ENCODE results near the gene GGN.
"Not testable (repeated sequence)": the region's sequence is repeated elsewhere in the genome, so short reads cannot be mapped to it uniquely, and the experiment has no call there.

Gene GGN

DNA sequence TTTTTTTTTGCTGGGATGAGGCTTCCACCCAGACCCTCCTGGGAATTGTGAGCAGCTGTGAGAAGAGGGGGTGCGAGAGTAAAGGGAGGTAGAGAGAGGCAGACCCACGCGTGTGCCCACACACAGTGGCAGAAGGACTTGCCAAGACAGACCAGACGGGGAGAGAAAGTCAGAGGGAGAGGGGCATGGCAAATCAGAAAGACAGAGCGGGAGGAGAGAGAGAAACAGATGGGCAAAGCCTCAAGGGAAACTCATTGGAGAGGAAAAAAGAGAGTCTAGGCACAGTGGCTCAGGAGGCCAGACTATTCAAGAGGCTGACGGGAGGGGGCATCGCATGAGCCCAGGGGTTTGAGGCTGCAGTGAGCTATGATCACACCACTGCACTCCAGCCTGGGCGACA is 35.2 kb downstream of the GGN start:
- TF ChIP-seq YY1 (IDR thresholded peaks at IDR 0.05; ENCODE audit: insufficient read depth, insufficient read length) (no peak), ZNF274 (IDR thresholded peaks at IDR 0.05; ENCODE audit: low read depth, low read length) (no peak), SUZ12 (IDR thresholded peaks at IDR 0.05; ENCODE audit: extremely low read depth, insufficient read depth, insufficient read length) (no peak)
- no peak overlapping the region for H3K9ac ChIP-seq (ENCODE audit: insufficient read length, low read depth)
- no peaks in the 10 kb centered on the region for H3K36me3 ChIP-seq (ENCODE audit: insufficient read depth, insufficient read length, low read length)
- H3K4me3 ChIP-seq (ENCODE audit: insufficient read length, low read depth): no peak overlapping the region
- peaks cover 6% of the 10 kb centered on the region for H3K4me1 ChIP-seq (ENCODE audit: insufficient read depth, insufficient read length)
- peaks cover 7% of the 10 kb centered on the region for H3K27me3 ChIP-seq (ENCODE audit: insufficient read depth, insufficient read length)
- DNase-seq (ENCODE audit: low read depth, low spot score): no peak
- H3K9me3 ChIP-seq (ENCODE audit: insufficient read depth, low read length): no peaks in the 10 kb centered on the region

DNA sequence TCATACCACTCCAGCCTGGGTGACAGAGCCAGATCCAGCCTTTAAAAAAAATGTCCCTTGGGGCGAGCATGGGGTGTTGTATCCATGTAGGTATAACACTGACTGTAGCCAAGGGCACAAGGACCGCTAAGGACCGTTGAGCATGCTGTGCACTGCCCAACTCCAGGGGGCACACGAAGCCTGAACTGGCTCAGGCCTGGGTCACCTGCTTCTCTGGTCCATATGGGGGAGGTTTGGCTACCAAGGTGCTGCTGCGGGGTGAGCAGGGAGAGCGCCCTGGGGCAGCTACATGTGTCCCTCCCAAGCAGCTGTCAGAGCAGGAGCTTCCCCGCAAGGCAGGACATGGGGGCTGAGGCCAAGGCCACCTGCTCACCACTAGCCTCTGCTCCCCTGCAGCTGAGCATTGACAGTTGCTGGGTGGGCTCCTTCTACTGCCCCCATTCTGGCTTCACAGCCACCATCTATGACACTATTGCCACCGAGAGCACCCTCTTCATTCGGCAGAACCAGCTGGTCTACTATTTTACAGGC is 35.9 kb downstream of the GGN start:
- Histone ChIP-seq H3K27me3 (ENCODE audit: insufficient read depth, insufficient read length) (peaks cover 7% of the 10 kb centered on the region), H3K4me3 (ENCODE audit: insufficient read length, low read depth) (no peak overlapping the region), H3K36me3 (ENCODE audit: insufficient read depth, insufficient read length, low read length) (no peaks in the 10 kb centered on the region), H3K9ac (ENCODE audit: insufficient read length, low read depth) (no peak overlapping the region), H3K9me3 (ENCODE audit: insufficient read depth, low read length) (no peaks in the 10 kb centered on the region), H3K4me1 (ENCODE audit: insufficient read depth, insufficient read length) (peaks cover 6% of the 10 kb centered on the region)
- TF ChIP-seq YY1 (IDR thresholded peaks at IDR 0.05; ENCODE audit: insufficient read depth, insufficient read length) (no peak), ZNF274 (IDR thresholded peaks at IDR 0.05; ENCODE audit: low read depth, low read length) (no peak), SUZ12 (IDR thresholded peaks at IDR 0.05; ENCODE audit: extremely low read depth, insufficient read depth, insufficient read length) (no peak)
- no peak for DNase-seq (ENCODE audit: low read depth, low spot score)

DNA sequence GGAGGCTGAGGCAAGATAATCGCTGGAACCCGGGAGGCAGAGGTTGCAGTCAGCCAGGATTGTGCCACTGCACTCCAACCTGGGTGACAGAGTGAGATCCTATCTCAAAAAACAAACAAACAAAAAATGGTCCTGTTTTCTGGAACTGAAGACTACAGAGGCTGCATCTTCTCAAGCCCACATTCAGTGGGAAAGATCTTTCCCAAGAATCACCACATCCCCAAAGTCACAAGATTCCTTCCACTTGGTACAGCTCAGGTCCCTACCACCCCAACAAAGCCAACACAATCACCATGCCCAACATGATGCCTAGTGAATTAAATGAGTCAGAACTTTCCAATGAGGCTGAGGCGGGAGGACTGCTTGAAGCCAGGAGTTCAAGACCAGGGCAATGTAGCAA is 37.0 kb downstream of the GGN start:
- no peak for DNase-seq (ENCODE audit: low read depth, low spot score)
- Histone ChIP-seq H3K36me3 (ENCODE audit: insufficient read depth, insufficient read length, low read length) (no peaks in the 10 kb centered on the region), H3K27me3 (ENCODE audit: insufficient read depth, insufficient read length) (no peaks in the 10 kb centered on the region), H3K4me3 (ENCODE audit: insufficient read length, low read depth) (no peak overlapping the region), H3K9ac (ENCODE audit: insufficient read length, low read depth) (no peak overlapping the region), H3K9me3 (ENCODE audit: insufficient read depth, low read length) (no peaks in the 10 kb centered on the region), H3K4me1 (ENCODE audit: insufficient read depth, insufficient read length) (peaks cover 6% of the 10 kb centered on the region)
- no peak for TF ChIP-seq YY1 (IDR thresholded peaks at IDR 0.05; ENCODE audit: insufficient read depth, insufficient read length)

DNA sequence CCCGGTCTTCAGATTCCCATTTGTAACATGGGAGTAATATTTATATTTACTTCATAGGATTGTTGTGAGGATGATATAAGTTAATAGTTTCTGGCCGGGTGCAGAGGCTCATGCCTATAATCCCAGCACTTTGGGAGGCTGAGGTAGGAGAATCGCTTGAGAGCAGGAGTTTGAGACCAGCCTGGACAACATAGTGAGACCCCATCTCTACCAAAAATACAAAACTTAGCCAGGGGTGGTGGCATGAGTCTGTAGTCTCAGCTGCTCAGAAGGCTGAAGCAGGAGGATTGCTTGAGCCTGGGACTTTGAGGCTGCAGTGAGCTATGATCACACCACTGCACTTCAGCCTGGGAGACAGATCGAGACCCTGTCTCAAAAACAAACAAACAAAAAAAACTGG is 41.0 kb downstream of the GGN start:
- Histone ChIP-seq H3K9ac (ENCODE audit: insufficient read length, low read depth) (no peak overlapping the region), H3K36me3 (ENCODE audit: insufficient read depth, insufficient read length, low read length) (no peaks in the 10 kb centered on the region), H3K4me3 (ENCODE audit: insufficient read length, low read depth) (no peak overlapping the region), H3K4me1 (ENCODE audit: insufficient read depth, insufficient read length) (peaks cover under 1% of the 10 kb centered on the region), H3K27me3 (ENCODE audit: insufficient read depth, insufficient read length) (no peaks in the 10 kb centered on the region), H3K9me3 (ENCODE audit: insufficient read depth, low read length) (no peaks in the 10 kb centered on the region)
- TF ChIP-seq SUZ12 (IDR thresholded peaks at IDR 0.05; ENCODE audit: extremely low read depth, insufficient read depth, insufficient read length) (no peak), ZNF274 (IDR thresholded peaks at IDR 0.05; ENCODE audit: low read depth, low read length) (no peak), YY1 (IDR thresholded peaks at IDR 0.05; ENCODE audit: insufficient read depth, insufficient read length) (no peak)
- no peak for DNase-seq (ENCODE audit: low read depth, low spot score)

DNA sequence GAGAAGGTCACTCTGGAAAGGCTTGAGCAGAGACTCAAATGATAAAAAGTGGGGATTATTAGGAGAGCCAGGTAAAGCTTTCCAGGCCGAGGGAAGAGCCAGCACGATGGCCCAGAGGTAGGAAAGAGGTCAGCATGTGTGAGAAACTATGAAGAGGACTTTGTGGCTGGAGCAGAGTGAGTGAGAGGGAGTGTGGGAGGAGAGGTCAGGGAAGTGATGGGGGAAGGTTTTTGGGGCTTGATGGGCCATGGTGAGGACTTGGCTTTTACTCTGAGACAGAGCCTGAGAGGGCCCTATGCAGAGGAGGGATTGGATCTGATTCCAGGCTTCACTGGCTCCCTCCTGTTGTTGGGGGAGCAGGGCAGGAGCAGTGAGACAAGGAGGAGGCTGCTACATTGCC is 46.9 kb downstream of the GGN start:
- DNase-seq (ENCODE audit: low read depth, low spot score): no peak
- Histone ChIP-seq H3K4me1 (ENCODE audit: insufficient read depth, insufficient read length) (peaks cover 3% of the 10 kb centered on the region), H3K9ac (ENCODE audit: insufficient read length, low read depth) (no peak overlapping the region), H3K9me3 (ENCODE audit: insufficient read depth, low read length) (no peaks in the 10 kb centered on the region), H3K27me3 (ENCODE audit: insufficient read depth, insufficient read length) (no peaks in the 10 kb centered on the region), H3K4me3 (ENCODE audit: insufficient read length, low read depth) (no peak overlapping the region), H3K36me3 (ENCODE audit: insufficient read depth, insufficient read length, low read length) (no peaks in the 10 kb centered on the region)
- no peak for TF ChIP-seq SUZ12 (IDR thresholded peaks at IDR 0.05; ENCODE audit: extremely low read depth, insufficient read depth, insufficient read length)

DNA sequence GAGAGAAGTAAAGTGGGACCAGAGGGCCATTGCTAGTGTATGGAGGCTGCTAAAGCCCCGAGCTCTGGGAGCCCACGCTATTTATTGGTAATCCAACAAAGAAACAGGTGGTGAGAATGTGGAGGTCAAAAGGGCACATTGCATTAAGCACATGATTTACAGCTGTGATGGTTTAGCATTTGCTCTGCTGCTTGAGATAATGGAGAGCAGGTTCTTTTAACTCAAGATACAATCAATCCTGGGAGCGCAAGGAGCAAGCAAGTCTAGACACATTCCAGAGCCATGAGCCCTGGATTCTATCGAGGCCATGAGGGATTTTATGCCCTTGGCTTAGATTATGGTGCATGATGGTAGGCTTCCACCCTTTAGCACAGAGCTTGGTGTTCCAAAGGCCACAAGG is 48.8 kb downstream of the GGN start:
- H3K4me1 ChIP-seq (ENCODE audit: insufficient read depth, insufficient read length); H3K36me3 ChIP-seq (ENCODE audit: insufficient read depth, insufficient read length, low read length); H3K9ac ChIP-seq (ENCODE audit: insufficient read length, low read depth); H3K9me3 ChIP-seq (ENCODE audit: insufficient read depth, low read length); DNase-seq (ENCODE audit: low read depth, low spot score); H3K4me3 ChIP-seq (ENCODE audit: insufficient read length, low read depth); H3K27me3 ChIP-seq (ENCODE audit: insufficient read depth, insufficient read length): not testable (repeated sequence)

DNA sequence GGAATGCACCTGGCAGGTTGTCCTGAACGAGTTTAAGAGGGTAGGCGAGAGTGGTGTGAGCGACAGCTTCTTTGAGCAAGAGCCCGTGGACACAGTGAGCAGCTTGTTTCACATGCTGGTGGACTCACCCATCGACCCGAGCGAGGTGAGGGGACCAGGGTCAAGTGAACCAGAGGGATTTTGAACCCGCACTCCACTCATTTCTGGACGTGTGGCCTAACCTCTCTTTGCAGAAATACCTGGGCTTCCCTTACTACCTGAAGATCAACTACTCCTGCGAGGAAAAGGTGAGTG is 50.5 kb downstream of the GGN start:
- Histone ChIP-seq H3K36me3 (ENCODE audit: insufficient read depth, insufficient read length, low read length) (no peaks in the 10 kb centered on the region), H3K9ac (ENCODE audit: insufficient read length, low read depth) (peak overlapping the region; percentile 81), H3K9me3 (ENCODE audit: insufficient read depth, low read length) (no peaks in the 10 kb centered on the region), H3K4me3 (ENCODE audit: insufficient read length, low read depth) (peak overlapping the region; percentile 47), H3K4me1 (ENCODE audit: insufficient read depth, insufficient read length) (peaks cover 3% of the 10 kb centered on the region), H3K27me3 (ENCODE audit: insufficient read depth, insufficient read length) (no peaks in the 10 kb centered on the region)
- TF ChIP-seq SUZ12 (IDR thresholded peaks at IDR 0.05; ENCODE audit: extremely low read depth, insufficient read depth, insufficient read length): no peak
- TF ChIP-seq ZNF274 (IDR thresholded peaks at IDR 0.05; ENCODE audit: low read depth, low read length): no peak
- no peak for TF ChIP-seq YY1 (IDR thresholded peaks at IDR 0.05; ENCODE audit: insufficient read depth, insufficient read length)
- no peak for DNase-seq (ENCODE audit: low read depth, low spot score)

DNA sequence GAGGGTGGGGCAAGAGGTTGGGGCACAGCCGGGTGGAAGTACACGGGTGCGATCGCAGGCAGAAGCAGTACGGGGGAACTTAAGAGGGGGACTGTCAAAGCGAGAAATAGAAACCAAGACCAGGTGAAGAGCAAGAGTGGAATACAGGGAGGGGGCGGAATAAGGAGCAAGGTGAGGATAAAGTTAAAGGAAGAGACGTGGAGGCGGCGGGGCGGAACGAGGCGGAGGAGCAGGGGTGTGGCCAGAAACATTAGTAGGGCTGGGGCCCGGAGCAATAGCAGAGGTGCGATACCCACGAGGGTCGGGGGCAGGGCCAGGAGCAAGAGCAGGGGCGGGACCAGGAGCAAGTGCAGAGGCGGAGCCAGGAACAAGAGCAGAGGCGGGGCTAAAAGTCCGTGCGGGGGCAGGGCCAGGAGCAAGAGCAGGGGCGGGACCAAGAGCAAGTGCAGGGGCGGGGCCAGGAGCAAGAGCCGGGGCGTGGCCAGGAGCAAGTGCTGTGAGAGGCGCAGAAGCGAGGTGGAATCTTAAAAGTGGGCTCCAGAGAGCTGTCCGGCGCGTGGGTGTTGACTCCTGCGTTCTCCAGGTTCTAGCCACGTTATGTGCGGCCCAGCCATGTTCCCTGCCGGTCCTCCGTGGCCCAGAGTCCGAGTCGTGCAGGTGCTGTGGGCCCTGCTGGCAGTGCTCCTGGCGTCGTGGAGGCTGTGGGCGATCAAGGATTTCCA is 51.0 kb downstream of the GGN start:
- DNase-seq (ENCODE audit: low read depth, low spot score): peak; percentile 81
- no peaks in the 10 kb centered on the region for H3K9me3 ChIP-seq (ENCODE audit: insufficient read depth, low read length)
- TF ChIP-seq ZNF274 (IDR thresholded peaks at IDR 0.05; ENCODE audit: low read depth, low read length): no peak
- TF ChIP-seq SUZ12 (IDR thresholded peaks at IDR 0.05; ENCODE audit: extremely low read depth, insufficient read depth, insufficient read length): no peak
- no peak for TF ChIP-seq YY1 (IDR thresholded peaks at IDR 0.05; ENCODE audit: insufficient read depth, insufficient read length)

More for the DNA sequence above, 51.0 kb downstream of the GGN start:
- peaks cover 3% of the 10 kb centered on the region for H3K4me1 ChIP-seq (ENCODE audit: insufficient read depth, insufficient read length)
- no peaks in the 10 kb centered on the region for H3K27me3 ChIP-seq (ENCODE audit: insufficient read depth, insufficient read length)
- H3K36me3 ChIP-seq (ENCODE audit: insufficient read depth, insufficient read length, low read length): no peaks in the 10 kb centered on the region
- peak overlapping the region; percentile 47 for H3K4me3 ChIP-seq (ENCODE audit: insufficient read length, low read depth)
- H3K9ac ChIP-seq (ENCODE audit: insufficient read length, low read depth): peak overlapping the region; percentile 81
